Spleen (tissue), 11 donors: ENCODE results near the gene ZXDC. TPM values are rescaled to one million over a fixed set of nuclear protein-coding genes. Genes with fewer than 3 reads are reported as not detected.

Experiments used
- DNase-seq: peaks from one replicate; pipeline ENCODE4 v3.0.0-alpha.2; 2020
- H3K27ac ChIP-seq, 8 donors: fragments of 200-600 bp; sonication (generic) in 7 of 8; 1 replicate in 4 of 8; 2 replicates in 4 of 8; pipeline versions ENCODE4 v1.5.0 to v1.8.0; 2016 to 2021; ENCODE audit warnings: inconsistent platforms in 4 of 8, mild to moderate bottlenecking in 4 of 8, moderate library complexity in 1 of 8
- H3K27me3 ChIP-seq, 7 donors: fragments of 200-600 bp; sonication (generic) in 6 of 7; replicated peaks in 1 of 7; 1 replicate in 4 of 7; 2 replicates in 3 of 7; pipeline versions ENCODE4 v1.5.0 to v1.8.0; 2016 to 2021; ENCODE audit warnings: inconsistent platforms in 3 of 7, mild to moderate bottlenecking in 1 of 7
- H3K36me3 ChIP-seq, 6 donors: fragments of 200-600 bp; sonication (generic) in 5 of 6; 1 replicate in 4 of 6; 2 replicates in 2 of 6; pipeline versions ENCODE4 v1.5.0 to v1.8.0; 2016 to 2021; ENCODE audit warnings: inconsistent platforms in 2 of 6
- H3K4me1 ChIP-seq, 6 donors: fragments of 200-600 bp; sonication (generic) in 5 of 6; 1 replicate in 3 of 6; 2 replicates in 3 of 6; pipeline versions ENCODE4 v1.5.0 to v1.8.0; 2016 to 2021; ENCODE audit warnings: inconsistent platforms in 3 of 6
- H3K4me3 ChIP-seq, 8 donors: fragments of 200-600 bp; sonication (generic) in 7 of 8; 1 replicate in 4 of 8; 2 replicates in 4 of 8; pipeline versions ENCODE4 v1.5.0 to v1.8.0; 2016 to 2021; ENCODE audit warnings: inconsistent platforms in 4 of 8, mild to moderate bottlenecking in 4 of 8, moderate library complexity in 2 of 8
- H3K9me3 ChIP-seq, 8 donors: fragments of 200-600 bp; sonication (generic) in 7 of 8; 1 replicate in 4 of 8; 2 replicates in 4 of 8; pipeline versions ENCODE4 v1.5.0 to v1.8.0; 2016 to 2021; ENCODE audit warnings: inconsistent platforms in 4 of 8
- POLR2A ChIP-seq, 3 donors: fragments of 450-650 bp; IDR thresholded peaks; one replicate each; pipeline ENCODE4 v1.5.1; 2017; ENCODE audit warnings: antibody characterized with exemption in 3 of 3, mild to moderate bottlenecking in 1 of 3
- POLR2AphosphoS5 ChIP-seq, 3 donors: sonication (generic); formaldehyde crosslinking; IDR thresholded peaks; one replicate each; pipeline ENCODE4 v1.5.1; 2017; ENCODE audit warnings: antibody characterized with exemption in 3 of 3
- WGBS, 5 donors: extraction: QIAGEN DNeasy Blood & Tissue Kit in 3 of 5; methylation state at CpG; one replicate each; pipeline versions ENCODE4 v1.1.5 to v1.1.7; 2013 to 2018; 5-methylcytosine and 5-hydroxymethylcytosine counted together
- intact Hi-C: fragments of 100-400 bp; cut with DNase I; formaldehyde crosslinking; loops from one replicate; pipeline ENCODE4 v1.15.0; 2023; ENCODE audit warnings: low total_unique reads
- polyA plus RNA-seq, 3 donors: library from polyadenylated mRNA; stranded (reverse); fragments of 200-250 nt; gene quantifications; one replicate each; pipeline ENCODE4 v1.2.1, GENCODE V29; 2013
- total RNA-seq, 7 donors: library from RNA; depleted of rRNA in 3 of 7; stranded (reverse); fragments of >200 nt in 3 of 7; fragmentation: NEBNext Ultra II Directional in 4 of 7; extraction: Animal tissue kit (Norgen Biotek cat#: 25700) in 4 of 7; gene quantifications; one replicate each; pipeline versions ENCODE4 v1.1.0 to v1.2.1, GENCODE V29; 2016 to 2021
- TF ChIP-seq, protein P1 (sequence below), 11 experiments: fragments of 200-600 bp in 7 of 11; fragments of 450-650 bp in 4 of 11; sonication (generic) in 4 of 11; IDR thresholded peaks in 8 of 11; conservative IDR thresholded peaks in 3 of 11; 1 replicate in 7 of 11; 2 replicates in 4 of 11; pipeline versions ENCODE4 v1.4.0 to v1.8.0; 2016 to 2021; ENCODE audit warnings: antibody characterized with exemption in 11 of 11, inconsistent platforms in 4 of 11, mild to moderate bottlenecking in 1 of 11
- donor health status: healthy with polysubstance abuse.
- donor health status: DM: no; HTN: no; CAD: no; lungs with moderate emphysema.
- donor health status: DM: no; HTN: no; CAD: no.
- donor health status: Bipolar disorder and iron deficiency.
- donor health status: healthy.
- donor health status: DM: no; HTN: no; CAD: no.
- donor health status: DM: yes; HTN: yes; CAD: no.

Gene ZXDC
- total and polyA plus RNA-seq, 10 donors: 7.5 to 75.3 (median 48.1) TPM

DNA sequence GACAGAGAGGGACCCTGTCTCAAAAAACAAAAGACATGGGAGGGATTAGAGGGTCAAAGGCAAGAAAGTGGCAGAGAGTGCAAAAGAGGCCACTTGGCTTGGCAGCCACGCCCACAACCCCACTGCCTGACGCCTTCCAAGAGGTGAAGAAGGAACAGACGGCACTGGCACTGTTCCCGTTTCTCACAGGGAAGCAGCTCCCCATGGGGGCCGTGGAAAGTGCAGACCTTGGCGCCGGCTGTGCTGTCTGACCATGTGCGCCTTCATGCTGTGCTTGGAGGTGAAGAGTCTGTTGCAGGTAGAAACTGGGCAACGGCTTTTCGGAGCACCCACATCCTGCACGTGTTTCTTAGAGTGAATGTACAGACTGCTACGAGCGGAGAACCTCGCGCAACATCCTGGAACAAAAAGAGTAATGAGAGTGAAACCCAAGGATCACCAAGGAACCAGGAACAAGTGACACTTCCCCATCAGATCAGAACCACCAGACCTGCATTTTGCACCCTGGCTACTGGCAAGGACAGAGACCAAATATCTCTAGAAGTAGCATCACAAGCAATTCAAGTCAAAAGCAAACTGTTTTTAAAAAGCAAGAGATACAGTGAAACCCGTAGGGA, 9.7 kb downstream of the ZXDC start:
- peaks cover 5 to 68% (median 33%) of the 10 kb centered on the region in 6 donors for H3K4me1 ChIP-seq
- H3K27ac ChIP-seq: peak overlapping the region in 6 of 8 donors; percentile 32 to 72 (median 46)

DNA sequence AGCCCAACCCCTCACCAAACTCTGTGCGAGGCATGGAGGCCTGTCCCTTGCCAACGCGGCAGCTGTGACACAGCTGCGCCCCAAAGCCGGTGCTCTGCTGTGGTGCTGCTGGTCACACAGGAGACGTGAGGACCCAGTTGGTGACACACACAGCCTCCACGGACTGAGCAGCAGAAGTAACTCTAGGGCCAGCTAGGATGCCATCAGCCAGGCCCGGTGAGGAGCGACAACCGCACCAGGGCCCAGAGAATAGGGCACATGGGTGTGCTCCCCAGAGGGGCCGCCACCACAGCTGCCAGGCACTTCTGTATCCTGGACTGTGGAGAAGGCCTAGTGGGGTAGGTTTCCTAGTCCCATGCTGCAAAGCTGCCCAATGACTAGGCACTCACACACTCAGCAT, 10.7 kb downstream of the ZXDC start:
- H3K36me3 ChIP-seq: peaks cover 8 to 100% (median 99%) of the 10 kb centered on the region in 6 donors
- peak overlapping the region in 4 of 8 donors; percentile 32 to 72 (median 65) for H3K27ac ChIP-seq
- no peaks in the 10 kb centered on the region for H3K9me3 ChIP-seq
- 92 to 98% (median 97%) methylated on average over 10 to 11 of the region's 11 CpGs for WGBS, 5 donors
- no peak for TF ChIP-seq POLR2AphosphoS5 (IDR thresholded peaks at IDR 0.05)
- H3K4me3 ChIP-seq: no peak overlapping the region
- intact Hi-C loops: no loop called here
- peaks cover 5 to 65% (median 30%) of the 10 kb centered on the region in 6 donors for H3K4me1 ChIP-seq
- peak; percentile 64 for DNase-seq
- no peaks in the 10 kb centered on the region for H3K27me3 ChIP-seq

More for the DNA sequence above, 9.7 kb downstream of the ZXDC start:
- TF ChIP-seq POLR2AphosphoS5 (IDR thresholded peaks at IDR 0.05) (peak in 2 of 3 donors; percentile 44 to 45), POLR2A (IDR thresholded peaks at IDR 0.05) (no peak)
- Histone ChIP-seq H3K4me3 (no peak overlapping the region), H3K9me3 (no peaks in the 10 kb centered on the region), H3K36me3 (peaks cover 8 to 100% (median 99%) of the 10 kb centered on the region in 6 donors), H3K27me3 (no peaks in the 10 kb centered on the region)
- intact Hi-C loops: no loop called here
- DNase-seq: peak; percentile 82
- WGBS, 5 donors: 50 to 81% (median 58%) methylated on average over 16 of the region's 16 CpGs

DNA sequence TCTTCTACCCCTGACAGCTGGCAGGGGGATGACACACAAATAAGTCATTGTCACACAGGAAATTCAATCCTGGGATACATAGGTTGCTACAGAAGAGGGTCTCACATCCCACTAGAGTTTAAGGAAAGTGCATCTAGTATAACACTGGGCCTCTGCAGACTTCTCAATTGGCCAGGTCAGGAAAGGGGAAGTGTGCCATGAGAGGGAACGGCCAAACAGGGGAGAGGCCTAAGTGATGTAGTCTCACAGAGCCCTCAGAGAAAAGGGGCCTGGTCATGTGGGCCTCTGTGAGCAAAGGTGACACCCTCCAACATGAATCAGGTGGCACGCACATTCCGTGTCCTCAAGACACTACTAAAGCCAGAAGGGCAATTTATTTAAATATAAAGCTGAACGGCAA, 11.2 kb downstream of the ZXDC start:
- peak; percentile 42 for DNase-seq
- Histone ChIP-seq H3K36me3 (peaks cover 13 to 100% (median 98%) of the 10 kb centered on the region in 6 donors), H3K4me1 (peaks cover 5 to 65% (median 30%) of the 10 kb centered on the region in 6 donors), H3K9me3 (no peaks in the 10 kb centered on the region), H3K27ac (peak overlapping the region in 4 of 8 donors; percentile 32 to 72 (median 65)), H3K27me3 (no peaks in the 10 kb centered on the region), H3K4me3 (no peak overlapping the region)
- intact Hi-C loops: no loop called here
- TF ChIP-seq, protein P1, sequence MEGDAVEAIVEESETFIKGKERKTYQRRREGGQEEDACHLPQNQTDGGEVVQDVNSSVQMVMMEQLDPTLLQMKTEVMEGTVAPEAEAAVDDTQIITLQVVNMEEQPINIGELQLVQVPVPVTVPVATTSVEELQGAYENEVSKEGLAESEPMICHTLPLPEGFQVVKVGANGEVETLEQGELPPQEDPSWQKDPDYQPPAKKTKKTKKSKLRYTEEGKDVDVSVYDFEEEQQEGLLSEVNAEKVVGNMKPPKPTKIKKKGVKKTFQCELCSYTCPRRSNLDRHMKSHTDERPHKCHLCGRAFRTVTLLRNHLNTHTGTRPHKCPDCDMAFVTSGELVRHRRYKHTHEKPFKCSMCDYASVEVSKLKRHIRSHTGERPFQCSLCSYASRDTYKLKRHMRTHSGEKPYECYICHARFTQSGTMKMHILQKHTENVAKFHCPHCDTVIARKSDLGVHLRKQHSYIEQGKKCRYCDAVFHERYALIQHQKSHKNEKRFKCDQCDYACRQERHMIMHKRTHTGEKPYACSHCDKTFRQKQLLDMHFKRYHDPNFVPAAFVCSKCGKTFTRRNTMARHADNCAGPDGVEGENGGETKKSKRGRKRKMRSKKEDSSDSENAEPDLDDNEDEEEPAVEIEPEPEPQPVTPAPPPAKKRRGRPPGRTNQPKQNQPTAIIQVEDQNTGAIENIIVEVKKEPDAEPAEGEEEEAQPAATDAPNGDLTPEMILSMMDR (IDR thresholded peaks at IDR 0.05 in 8 of 11, conservative IDR thresholded peaks at IDR 0.05 in 3 of 11): no peak
- TF ChIP-seq POLR2AphosphoS5 (IDR thresholded peaks at IDR 0.05): no peak
- TF ChIP-seq POLR2A (IDR thresholded peaks at IDR 0.05): no peak
- WGBS, 5 donors: 68 to 74% (median 72%) methylated on average over 4 of the region's 4 CpGs

DNA sequence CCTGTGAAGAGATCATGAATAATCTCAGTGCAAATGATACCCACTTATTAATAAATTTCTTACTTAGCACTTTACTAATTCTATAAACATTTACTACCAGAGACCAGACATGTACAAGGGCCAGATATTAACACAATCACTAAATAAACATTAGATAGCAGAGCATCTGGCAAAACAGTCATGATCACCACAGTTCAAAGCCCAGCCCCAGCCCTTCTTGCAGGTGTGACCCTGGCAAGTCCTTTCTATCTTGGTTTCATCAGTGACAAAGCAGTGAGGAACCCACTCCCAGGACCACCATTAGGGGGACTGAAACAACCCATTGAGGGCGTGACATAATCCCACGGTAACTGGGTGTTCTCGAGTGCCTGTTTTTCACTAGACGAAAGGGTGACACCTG, 11.6 kb downstream of the ZXDC start:
- Histone ChIP-seq H3K27ac (no peak overlapping the region), H3K9me3 (no peaks in the 10 kb centered on the region), H3K4me1 (peaks cover 5 to 63% (median 30%) of the 10 kb centered on the region in 6 donors), H3K27me3 (no peaks in the 10 kb centered on the region), H3K4me3 (no peak overlapping the region), H3K36me3 (peaks cover 13 to 100% (median 98%) of the 10 kb centered on the region in 6 donors)
- TF ChIP-seq, protein P1 (IDR thresholded peaks at IDR 0.05 in 8 of 11, conservative IDR thresholded peaks at IDR 0.05 in 3 of 11): no peak
- TF ChIP-seq POLR2A (IDR thresholded peaks at IDR 0.05): no peak
- no peak for TF ChIP-seq POLR2AphosphoS5 (IDR thresholded peaks at IDR 0.05)
- 85 to 94% (median 89%) methylated on average over 4 of the region's 4 CpGs for WGBS, 5 donors
- DNase-seq: peak; percentile 20
- intact Hi-C loops: no loop called here

DNA sequence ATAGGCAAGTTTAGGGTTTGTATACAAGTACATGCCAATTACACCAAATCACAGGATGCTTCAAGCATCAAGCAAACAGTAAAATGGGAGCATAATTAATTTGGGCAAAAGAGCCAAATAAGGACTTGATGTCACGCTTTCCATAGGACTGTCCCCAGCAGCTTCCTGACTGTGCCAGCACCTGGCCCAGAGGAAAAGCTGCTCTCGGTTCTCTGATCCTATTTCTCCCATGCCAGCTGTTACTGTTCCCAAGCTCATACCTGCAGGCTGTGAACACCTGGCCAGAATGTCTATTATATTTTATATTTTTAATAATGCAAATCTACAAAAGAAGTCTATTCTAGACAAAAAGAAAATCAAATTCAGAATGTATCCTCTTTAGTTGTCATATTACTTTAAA, 12.2 kb downstream of the ZXDC start:
- no peaks in the 10 kb centered on the region for H3K9me3 ChIP-seq
- no peak for TF ChIP-seq POLR2A (IDR thresholded peaks at IDR 0.05)
- TF ChIP-seq, protein P1 (IDR thresholded peaks at IDR 0.05 in 8 of 11, conservative IDR thresholded peaks at IDR 0.05 in 3 of 11): no peak
- no peak for TF ChIP-seq POLR2AphosphoS5 (IDR thresholded peaks at IDR 0.05)
- WGBS, 5 donors: 92 to 100% (median 95%) methylated on average over 2 of the region's 2 CpGs
- H3K4me1 ChIP-seq: peaks cover 5 to 57% (median 28%) of the 10 kb centered on the region in 6 donors
- H3K27ac ChIP-seq: no peak overlapping the region
- no peak overlapping the region for H3K4me3 ChIP-seq
- no peaks in the 10 kb centered on the region for H3K27me3 ChIP-seq
- DNase-seq: peak; percentile 22
- intact Hi-C loops: no loop called here
- peaks cover 13 to 100% (median 97%) of the 10 kb centered on the region in 6 donors for H3K36me3 ChIP-seq
